Gastroesophageal sphincter (tissue), 3 donors: Measurements from ENCODE around the gene PPP1R3C.

Source experiments
- EP300 ChIP-seq: sonication (generic); formaldehyde crosslinking; IDR thresholded peaks from one replicate; pipeline ENCODE4 v1.6.1; 2017; ENCODE audit warnings: antibody characterized with exemption, mild to moderate bottlenecking
- POLR2A ChIP-seq, 2 donors: fragments of 450-650 bp; IDR thresholded peaks; one replicate each; pipeline ENCODE4 v1.6.1; 2017; ENCODE audit warnings: antibody characterized with exemption in 2 of 2, mild to moderate bottlenecking in 2 of 2, moderate library complexity in 1 of 2
- POLR2AphosphoS5 ChIP-seq: sonication (generic); formaldehyde crosslinking; IDR thresholded peaks from one replicate; pipeline ENCODE4 v1.6.1; 2017; ENCODE audit warnings: antibody characterized with exemption
- TF ChIP-seq, protein P1 (sequence below), 4 experiments: fragments of 200-600 bp in 2 of 4; fragments of 450-650 bp in 2 of 4; sonication (generic) in 1 of 4; IDR thresholded peaks; one replicate each; pipeline ENCODE4 v1.5.1; 2017 to 2019; ENCODE audit warnings: antibody characterized with exemption in 4 of 4, mild to moderate bottlenecking in 2 of 4, moderate library complexity in 2 of 4

DNA sequence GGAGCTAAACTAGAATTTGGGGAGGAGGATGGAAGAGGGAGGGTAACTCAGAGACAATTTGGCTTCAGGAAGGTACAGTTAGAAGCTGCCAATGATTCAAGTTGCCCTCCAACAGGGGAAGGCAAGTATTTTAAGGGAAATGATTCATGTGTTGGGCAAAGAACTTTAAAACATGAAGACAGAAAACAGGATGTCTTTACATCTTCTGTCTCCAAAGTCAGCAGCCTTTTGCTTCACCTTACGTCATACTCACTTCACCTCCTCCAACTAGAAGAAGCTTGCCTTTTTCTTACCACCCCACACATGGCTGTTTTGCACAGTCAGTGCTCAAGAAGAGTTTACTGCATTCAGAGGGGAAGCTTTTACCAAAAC lies 36.1 kb downstream of the PPP1R3C start:
- TF ChIP-seq, protein P1, sequence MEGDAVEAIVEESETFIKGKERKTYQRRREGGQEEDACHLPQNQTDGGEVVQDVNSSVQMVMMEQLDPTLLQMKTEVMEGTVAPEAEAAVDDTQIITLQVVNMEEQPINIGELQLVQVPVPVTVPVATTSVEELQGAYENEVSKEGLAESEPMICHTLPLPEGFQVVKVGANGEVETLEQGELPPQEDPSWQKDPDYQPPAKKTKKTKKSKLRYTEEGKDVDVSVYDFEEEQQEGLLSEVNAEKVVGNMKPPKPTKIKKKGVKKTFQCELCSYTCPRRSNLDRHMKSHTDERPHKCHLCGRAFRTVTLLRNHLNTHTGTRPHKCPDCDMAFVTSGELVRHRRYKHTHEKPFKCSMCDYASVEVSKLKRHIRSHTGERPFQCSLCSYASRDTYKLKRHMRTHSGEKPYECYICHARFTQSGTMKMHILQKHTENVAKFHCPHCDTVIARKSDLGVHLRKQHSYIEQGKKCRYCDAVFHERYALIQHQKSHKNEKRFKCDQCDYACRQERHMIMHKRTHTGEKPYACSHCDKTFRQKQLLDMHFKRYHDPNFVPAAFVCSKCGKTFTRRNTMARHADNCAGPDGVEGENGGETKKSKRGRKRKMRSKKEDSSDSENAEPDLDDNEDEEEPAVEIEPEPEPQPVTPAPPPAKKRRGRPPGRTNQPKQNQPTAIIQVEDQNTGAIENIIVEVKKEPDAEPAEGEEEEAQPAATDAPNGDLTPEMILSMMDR (IDR thresholded peaks at IDR 0.05): no peak
- TF ChIP-seq POLR2A (IDR thresholded peaks at IDR 0.05): no peak
- TF ChIP-seq EP300: no peak
- TF ChIP-seq POLR2AphosphoS5: peak; percentile 40
